ENCODE measurements around the gene ZSCAN1.
A peak's percentile ranks its signal among the peaks of the same experiment; 100 is the strongest.

Gene ZSCAN1

DNA sequence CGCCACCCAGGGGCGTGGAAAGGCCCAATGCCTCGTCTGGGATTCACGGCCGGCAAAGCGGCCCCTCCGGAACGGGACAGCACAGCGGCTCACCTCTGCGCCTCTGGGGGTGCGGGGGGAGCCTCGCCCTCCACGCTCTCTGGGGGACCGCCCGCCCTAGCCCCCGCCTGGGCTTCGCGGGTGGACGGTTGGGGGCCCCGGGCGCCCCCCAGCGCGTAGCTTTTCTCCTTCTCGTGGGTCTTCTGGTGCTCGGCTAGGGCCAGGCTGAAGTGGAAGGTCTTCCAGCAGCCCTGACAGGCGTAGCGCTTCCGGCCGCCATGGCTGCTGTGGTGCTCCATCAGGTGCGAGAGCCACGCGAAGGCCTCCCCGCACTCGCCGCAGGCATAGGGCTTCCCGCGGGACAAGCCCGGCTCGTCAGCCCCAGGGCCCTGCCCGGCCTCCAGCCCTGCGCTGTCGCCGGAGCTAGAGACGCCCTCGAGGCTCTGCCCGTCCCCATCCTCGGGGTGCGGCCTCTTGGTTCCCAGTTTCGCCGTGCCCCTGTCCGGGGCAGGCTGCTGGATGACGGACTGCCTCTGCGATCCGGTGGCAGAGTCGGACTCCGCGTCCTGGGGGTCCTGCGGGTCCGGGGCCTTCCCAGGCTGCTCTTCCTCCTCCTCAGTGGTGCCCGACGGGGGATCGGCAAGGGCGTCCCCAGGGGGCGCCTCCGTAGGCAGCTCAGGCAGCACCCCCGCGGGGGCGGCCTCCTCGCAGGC, 50.9 kb downstream of the ZSCAN1 start:
- DNase-seq = no peak

GRCh38 chr19:58085348-58085875, 51.6 kb downstream of the ZSCAN1 start:
- DNase-seq = no peak

DNA sequence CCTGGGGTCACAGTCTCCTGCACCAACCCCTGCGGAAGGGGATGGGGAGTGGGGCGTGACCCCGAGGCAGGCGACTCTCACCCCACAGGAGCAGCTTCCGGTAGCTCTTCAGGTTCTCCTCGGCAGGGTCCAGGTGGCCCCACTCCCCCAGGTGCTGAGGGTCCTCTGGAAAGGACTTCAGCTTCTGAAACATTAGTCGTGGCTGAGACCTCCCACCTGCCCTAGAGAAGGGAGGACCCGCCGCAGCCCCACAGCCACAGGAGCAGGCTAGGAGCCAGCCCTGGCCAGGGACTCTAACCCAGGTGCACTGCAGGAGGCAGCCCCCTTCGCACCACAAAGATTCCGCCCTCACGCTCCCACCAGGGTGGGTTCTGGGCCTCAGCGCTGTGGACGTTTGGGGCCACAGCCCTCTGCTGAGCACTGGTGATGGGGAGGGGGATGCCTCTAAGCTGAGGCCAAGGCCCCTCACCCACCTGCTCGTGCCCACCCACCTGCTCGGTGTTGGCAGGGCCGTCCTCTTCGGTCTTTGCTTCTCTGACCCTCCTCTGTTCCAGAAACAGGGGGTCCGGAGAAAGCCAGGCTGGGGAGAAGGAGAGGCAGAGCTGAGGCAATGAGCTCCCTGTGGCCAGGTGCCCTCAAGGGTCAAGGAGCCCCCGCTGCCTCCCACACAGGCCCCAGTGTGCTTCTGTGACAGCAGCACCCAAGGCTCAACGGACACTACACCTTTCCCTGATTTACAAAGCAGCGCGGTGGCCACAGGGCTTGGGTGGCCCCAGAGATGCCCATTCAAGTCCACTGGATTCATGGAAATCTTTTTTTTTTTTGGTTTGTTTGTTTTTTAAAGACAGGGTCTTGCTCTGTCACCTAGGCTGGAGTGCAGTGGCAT, 53.2 kb downstream of the ZSCAN1 start:
- no peak for DNase-seq

DNA sequence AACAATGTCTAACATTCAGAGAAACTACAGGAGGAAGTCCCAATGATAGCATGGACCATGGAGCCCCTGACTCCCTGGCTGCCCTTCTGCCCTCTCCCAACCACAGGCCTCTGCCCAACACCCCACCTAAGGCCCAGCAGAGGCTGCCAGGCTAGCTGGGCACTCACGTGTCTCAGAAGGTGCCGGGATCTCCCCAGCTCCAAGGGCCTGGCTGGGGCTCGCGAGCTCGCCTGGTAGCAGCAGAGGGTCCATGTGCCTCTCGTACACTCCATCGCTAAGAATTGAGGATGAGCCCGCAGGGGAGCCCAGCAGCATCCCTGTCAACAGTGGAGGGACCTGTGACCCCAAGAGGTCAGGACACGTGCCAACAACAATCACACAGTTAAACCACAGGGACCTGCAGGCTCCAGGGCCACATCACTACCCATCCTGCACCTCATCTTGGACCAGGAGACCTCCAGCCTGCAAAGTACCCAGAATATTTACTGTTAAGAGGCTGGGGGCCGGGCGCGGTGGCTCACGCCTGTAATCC, 54.8 kb downstream of the ZSCAN1 start:
- no peak for DNase-seq

DNA sequence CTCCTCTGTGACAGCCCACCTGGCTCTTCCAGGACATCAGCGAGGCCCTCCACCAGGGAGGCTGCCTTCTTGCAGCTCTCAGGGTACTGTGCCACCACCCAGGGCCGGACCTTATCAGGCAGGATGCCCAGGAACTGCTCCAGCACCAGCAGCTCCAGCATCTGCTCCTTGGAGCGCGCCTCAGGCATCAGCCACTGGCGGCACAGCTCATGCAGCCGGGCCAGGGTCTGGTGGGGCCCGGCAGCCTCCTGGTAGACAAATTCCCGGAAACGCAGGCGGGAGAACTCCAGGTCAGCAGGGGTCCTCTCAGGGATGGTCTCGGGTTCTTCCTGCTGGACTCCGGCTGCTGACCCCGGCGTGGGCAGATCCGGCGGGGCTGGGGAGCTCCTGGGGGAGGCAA, 56.0 kb downstream of the ZSCAN1 start:
- no peak for DNase-seq

DNA sequence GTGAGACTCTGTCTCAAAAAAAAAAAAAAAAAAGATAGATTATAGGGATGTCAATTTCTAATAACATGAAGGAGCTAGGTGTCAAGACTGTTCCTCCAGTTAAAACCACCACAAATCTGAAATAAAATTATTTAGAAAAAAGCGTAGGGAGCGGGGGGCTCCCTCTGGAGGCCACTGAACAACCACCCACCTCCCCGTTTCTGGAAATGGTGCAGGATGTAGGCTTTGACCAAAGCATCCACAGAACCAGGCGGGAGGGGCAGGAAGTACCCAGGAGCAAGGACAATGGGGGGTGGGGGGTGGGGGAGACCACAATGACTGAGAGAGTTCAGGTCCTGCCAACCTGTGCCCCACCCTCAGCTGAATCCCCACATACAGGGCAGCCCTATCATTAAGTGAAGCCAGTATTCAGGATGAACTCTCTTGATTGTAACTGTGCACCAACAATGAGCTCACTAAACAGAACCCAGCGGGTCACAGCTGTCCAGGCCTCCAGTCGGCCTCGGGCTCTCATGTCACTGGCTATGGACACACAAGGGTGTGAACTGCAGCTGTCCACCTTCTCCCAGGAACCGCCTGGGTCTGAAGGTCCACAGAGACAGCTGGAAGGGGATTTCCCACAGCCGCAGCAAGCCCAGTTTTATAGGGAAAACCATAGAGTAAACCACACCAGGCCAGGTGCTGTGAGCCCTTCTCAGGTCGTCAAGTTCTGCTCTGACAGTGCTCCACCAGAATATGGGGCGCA, 57.6 kb downstream of the ZSCAN1 start:
- DNase-seq = no peak

- DNase-seq = no peak
Measured at GRCh38 chr19:58093071-58093470, 59.2 kb downstream of the ZSCAN1 start.

GRCh38 chr19:58095328-58095727, 61.5 kb downstream of the ZSCAN1 start:
- DNase-seq = no peak

DNA sequence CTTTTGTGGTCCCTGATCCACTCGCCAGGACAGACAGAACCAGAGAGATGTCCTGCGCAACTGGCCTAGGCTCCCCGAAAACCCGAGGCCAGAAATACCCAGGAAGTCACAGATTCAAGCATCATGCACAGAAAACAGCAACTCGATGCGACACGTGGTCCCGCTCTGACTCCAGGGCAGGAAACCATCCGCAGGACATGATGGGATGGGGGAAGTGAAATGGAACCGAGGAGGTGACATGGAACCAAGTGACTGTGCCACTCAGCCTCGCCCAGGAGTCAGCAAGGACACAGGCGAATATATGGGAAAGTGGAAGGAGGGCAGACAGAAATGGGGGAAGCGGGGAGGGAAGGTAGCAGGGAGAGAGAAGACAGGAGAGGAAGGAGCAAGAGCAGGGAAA, 63.1 kb downstream of the ZSCAN1 start:
- DNase-seq = no peak

GRCh38 chr19:58097349-58097748, 63.5 kb downstream of the ZSCAN1 start:
- DNase-seq = no peak

- peak; percentile 80 to 86 for DNase-seq
Measured at GRCh38 chr19:58097781-58098681, 64.2 kb downstream of the ZSCAN1 start, which contains the start of gene ZSCAN18. TSS of gene ZSCAN18 (minus strand) at chr19:58098231. CDS start at chr19:58090267, 7,964 bp downstream.

DNA sequence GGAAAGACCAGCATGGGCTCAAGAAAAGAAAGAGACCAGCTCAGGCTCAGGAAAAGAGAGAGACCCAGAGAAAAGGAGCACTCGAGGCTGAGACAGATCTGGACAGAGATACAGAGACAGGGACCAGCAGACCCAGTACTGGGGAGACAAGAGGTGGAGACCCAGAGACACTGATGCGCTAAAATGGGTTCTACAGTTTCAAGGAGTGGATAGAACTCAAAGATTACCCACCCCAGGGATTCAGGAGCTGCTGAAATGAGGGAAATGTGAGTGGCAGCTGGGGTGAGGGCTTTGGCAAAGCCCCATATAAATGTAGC, 64.8 kb downstream of the ZSCAN1 start:
- no peak for DNase-seq

Data from SW 1271 (cell line).